ENCODE results near the gene TUB.

DNA sequence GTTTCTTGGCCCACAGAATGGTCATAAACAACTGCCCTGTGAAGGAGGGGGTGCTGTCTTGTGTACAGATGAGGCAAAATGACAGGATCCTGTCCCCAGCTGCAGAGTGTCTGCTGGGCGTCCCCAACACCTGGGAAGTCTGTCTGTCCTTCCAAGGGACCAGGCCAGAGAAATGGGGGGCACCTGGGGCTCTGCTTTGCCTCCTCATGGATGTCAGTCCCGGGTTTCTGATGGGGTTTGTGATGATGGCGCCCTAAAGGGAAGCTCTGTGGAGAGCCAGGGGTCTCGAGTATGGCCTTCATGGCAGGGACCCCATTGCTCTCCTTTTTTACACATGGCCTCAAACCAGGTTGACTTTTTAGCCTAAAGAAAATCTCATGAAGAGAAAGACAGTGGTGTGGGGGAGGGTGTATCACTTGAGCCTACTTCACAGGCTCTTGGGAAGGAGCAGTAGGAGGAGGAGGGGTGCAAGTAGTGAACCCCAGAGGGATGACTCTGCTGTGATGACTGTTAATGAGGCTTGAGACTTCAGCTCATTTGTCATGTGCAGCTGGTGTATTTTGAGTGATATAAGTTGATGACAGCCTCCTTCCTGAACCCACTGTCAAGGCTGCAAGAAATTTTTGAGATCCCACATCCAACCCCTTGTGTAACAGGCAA lies 40.6 kb upstream of the TUB start:
- TF ChIP-seq, protein P1, sequence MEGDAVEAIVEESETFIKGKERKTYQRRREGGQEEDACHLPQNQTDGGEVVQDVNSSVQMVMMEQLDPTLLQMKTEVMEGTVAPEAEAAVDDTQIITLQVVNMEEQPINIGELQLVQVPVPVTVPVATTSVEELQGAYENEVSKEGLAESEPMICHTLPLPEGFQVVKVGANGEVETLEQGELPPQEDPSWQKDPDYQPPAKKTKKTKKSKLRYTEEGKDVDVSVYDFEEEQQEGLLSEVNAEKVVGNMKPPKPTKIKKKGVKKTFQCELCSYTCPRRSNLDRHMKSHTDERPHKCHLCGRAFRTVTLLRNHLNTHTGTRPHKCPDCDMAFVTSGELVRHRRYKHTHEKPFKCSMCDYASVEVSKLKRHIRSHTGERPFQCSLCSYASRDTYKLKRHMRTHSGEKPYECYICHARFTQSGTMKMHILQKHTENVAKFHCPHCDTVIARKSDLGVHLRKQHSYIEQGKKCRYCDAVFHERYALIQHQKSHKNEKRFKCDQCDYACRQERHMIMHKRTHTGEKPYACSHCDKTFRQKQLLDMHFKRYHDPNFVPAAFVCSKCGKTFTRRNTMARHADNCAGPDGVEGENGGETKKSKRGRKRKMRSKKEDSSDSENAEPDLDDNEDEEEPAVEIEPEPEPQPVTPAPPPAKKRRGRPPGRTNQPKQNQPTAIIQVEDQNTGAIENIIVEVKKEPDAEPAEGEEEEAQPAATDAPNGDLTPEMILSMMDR (IDR thresholded peaks at IDR 0.05): no peak
- TF ChIP-seq EZH2 (IDR thresholded peaks at IDR 0.05; ENCODE audit: borderline replicate concordance, insufficient read depth, low read depth, low read length, poor library complexity, severe bottlenecking): no peak

Measured in B cell (primary cell).